T-helper 17 cell (primary cell): ENCODE results near the gene ARAP1. TPM values are rescaled to one million over a fixed set of nuclear protein-coding genes. Genes with fewer than 3 reads are reported as not detected.

ENCODE experiments used
- ATAC-seq: fragments of 150-1000 bp; cut with Tn5 transposase; 2 replicates; pipeline ENCODE4 v1.10.0; 2021; ENCODE audit warnings: mild to moderate bottlenecking, moderate library complexity
- DNase-seq, 3 donors: peaks; one replicate each; pipeline versions ENCODE4 v3.0.0 to v3.0.0-alpha.2; 2020 to 2021
- H3K9me3 ChIP-seq: one replicate; pipeline ENCODE4 v1.7.0; 2013; ENCODE audit warnings: low read length, mild to moderate bottlenecking; ENCODE audit not compliant: control insufficient read depth, poor library complexity, severe bottlenecking
- H3K27ac Mint-ChIP-seq: one replicate; pipeline ENCODE4 v1.8.0; 2022; ENCODE audit warnings: mild to moderate bottlenecking, moderate library complexity, mixed read lengths
- H3K27me3 Mint-ChIP-seq: one replicate; pipeline ENCODE4 v1.8.0; 2022; ENCODE audit warnings: mixed read lengths
- H3K36me3 Mint-ChIP-seq: one replicate; pipeline ENCODE4 v1.8.0; 2022; ENCODE audit warnings: low read depth, mixed read lengths
- H3K4me1 Mint-ChIP-seq: one replicate; pipeline ENCODE4 v1.8.0; 2022; ENCODE audit warnings: mild to moderate bottlenecking, mixed read lengths
- H3K4me3 Mint-ChIP-seq: one replicate; pipeline ENCODE4 v1.8.0; 2022; ENCODE audit warnings: mild to moderate bottlenecking, moderate library complexity, mixed read lengths
- total RNA-seq, 4 donors: library from RNA in 2 of 4; stranded (reverse) in 2 of 4; gene quantifications; one replicate each; pipeline ENCODE4 v1.2.3 and lab custom pipeline; 2022 to 2026

Gene ARAP1
- total RNA-seq, 2 donors from 2014 or later: 93.3 to 108 TPM

DNA sequence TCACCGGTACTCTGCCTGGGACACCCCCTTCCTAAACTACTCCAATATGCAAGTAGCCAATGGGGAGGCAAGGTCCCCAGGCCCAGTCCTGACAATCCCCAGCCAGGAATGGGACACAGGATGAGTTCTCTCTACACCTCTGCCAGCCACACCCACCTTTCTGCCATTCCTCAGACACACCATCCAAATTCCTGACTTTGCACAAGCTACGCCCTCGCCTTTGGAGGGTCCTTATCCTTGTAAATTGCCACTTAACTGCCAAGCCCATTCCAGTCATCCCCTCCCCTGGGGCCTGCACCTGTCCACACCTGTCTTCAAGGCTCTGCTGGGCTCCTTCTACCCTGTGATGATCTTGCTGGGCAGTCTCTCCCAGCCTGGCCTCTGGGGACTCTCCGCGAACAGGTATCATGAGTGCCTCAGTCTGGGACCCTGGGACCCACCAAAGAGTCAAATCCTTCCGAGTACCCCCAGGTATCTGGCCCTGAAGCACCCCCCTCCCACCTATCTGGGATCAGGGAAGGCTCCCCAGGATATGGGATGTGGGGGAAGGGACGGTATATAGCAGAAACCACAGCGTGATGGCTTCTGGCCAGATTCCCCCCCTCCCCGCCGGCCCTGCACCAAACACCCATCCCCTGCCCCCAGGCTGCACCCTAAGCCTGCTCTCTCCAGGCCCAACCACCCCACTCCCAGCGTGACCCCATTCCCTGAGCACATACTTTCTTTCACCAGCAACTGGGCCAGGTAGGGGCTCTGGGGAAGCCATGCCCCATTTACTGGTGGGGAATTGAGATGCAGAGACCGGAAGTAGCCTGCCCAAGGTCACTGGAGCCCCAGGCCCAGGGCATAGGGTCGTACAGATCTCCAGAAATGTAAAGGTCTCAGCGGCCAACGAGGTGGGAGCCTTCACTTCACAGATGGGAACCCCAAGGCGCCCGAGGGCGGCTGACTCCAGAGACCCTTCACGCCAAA lies 806 bp downstream of the ARAP1 start:
- no peaks in the 10 kb centered on the region for H3K9me3 ChIP-seq
- peak; percentile 5 for ATAC-seq
- Mint-ChIP-seq H3K4me3 (peak overlapping the region; percentile 98), H3K36me3 (peaks cover 2% of the 10 kb centered on the region), H3K27me3 (no peaks in the 10 kb centered on the region), H3K27ac (peak overlapping the region; percentile 92), H3K4me1 (peaks cover 32% of the 10 kb centered on the region)
- DNase-seq: no peak

DNA sequence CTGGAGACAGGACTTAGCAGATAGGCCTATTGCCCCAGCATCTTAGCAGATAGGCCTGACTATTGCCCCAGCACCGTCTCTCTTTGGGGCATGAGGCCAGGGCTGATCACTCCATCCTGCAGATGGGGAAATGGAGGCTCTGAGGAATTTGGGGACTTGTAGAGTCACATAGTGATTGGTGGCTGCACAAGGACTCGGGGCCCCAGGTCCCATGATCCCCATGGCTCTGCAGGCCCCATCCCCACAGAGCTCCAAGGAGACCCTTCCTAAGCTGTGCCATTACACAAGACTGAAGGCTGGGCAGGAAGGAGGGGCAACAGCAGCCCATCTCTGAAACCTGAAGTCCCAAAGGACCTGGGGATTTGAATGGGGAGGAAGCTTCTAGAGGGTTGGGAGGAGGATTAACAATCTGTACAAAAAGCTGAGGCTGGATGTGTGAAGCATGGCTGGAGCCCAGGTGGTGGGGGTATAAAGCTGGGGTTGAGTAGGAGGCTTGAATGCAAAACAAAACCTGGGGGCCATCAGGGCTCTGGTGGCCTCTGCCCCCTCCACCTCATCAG lies 1.6 kb downstream of the ARAP1 start:
- DNase-seq (no peak), ATAC-seq (no peak)
- Mint-ChIP-seq H3K27me3 (no peaks in the 10 kb centered on the region), H3K4me3 (peak overlapping the region; percentile 98), H3K4me1 (peaks cover 32% of the 10 kb centered on the region), H3K27ac (peak overlapping the region; percentile 92), H3K36me3 (no peaks in the 10 kb centered on the region)
- no peaks in the 10 kb centered on the region for H3K9me3 ChIP-seq

DNA sequence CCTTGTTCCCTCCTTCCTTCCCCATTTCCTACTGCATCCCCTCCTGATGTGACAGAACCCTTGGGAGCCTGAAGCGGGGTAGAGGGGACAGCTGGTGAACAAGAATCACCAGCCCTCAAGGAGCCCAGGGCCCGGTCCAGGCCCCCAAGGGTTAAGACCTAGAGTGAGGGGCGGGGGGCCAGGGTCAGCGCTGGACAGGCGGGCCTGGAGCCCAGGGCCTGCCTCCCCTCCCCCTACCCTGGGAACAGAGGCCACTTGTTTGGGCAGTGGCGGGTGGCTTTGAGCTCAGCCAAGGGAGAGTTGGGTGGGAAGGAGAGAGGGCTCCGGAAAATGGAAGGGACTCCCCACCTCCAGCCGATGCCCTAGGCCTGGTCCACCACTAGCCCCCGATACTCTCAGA lies 2.1 kb downstream of the ARAP1 start:
- Mint-ChIP-seq H3K27ac (no peak overlapping the region), H3K4me3 (no peak overlapping the region), H3K4me1 (peaks cover 32% of the 10 kb centered on the region)

DNA sequence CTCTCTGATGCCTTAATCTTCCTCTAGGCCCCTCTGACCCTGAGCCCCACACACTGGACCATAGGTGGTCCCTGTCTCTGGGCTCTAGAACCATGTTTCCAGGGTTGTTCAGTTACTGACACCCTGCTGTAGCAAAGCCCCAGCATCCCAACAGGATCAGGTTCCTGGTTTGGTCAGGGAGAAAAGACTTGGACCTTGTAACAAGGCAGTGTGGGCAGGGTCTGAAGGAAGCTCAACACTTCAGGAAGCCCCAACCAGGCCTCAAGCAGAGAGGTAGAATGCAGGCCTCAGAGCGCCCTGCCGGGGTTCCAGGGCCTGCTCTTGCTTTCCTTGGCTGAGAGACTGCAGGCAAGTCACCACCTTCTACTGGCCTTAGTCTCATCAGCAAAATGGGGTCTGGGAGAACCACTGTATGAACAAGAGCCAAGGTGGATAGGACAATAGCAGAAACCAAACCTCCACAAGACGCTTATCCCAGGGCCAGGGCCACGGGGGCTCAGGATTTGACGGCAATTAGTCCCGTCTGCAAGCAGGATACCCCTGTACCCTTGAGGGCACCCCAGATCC lies 4.8 kb downstream of the ARAP1 start:
- no peaks in the 10 kb centered on the region for H3K9me3 ChIP-seq
- Mint-ChIP-seq H3K4me1 (peaks cover 41% of the 10 kb centered on the region), H3K27ac (peak overlapping the region; percentile 45), H3K27me3 (no peaks in the 10 kb centered on the region), H3K36me3 (no peaks in the 10 kb centered on the region), H3K4me3 (no peak overlapping the region)
- DNase-seq: no peak
- ATAC-seq: no peak

More for the DNA sequence above, 2.1 kb downstream of the ARAP1 start:
- no peak for ATAC-seq
- no peak for DNase-seq
- H3K27me3 Mint-ChIP-seq: no peaks in the 10 kb centered on the region
- no peaks in the 10 kb centered on the region for H3K9me3 ChIP-seq
- no peaks in the 10 kb centered on the region for H3K36me3 Mint-ChIP-seq

DNA sequence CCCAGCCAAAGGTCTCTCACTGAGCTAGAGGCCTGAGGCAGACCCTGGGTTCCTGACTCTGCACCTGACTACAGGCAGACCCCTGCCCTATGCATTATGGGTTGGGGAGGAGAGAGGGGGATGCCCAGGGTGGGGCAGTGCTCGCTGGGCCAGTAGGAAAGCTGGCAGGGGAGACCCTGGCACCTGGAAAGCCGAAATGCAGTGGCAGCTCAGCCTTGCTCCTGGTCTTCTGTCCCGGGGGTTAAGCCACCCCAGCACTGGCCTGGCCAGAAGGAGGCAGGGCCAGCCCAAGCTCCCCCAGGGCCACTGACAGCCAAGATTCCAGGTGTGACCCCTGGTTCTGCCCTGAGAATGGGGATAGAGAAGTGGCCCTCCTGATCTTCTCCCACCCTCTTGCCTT lies 5.4 kb downstream of the ARAP1 start:
- H3K4me1 Mint-ChIP-seq: peaks cover 46% of the 10 kb centered on the region
- no peaks in the 10 kb centered on the region for H3K36me3 Mint-ChIP-seq
- H3K27ac Mint-ChIP-seq: peak overlapping the region; percentile 45
- no peak overlapping the region for H3K4me3 Mint-ChIP-seq
- DNase-seq (no peak), ATAC-seq (no peak)
- no peaks in the 10 kb centered on the region for H3K9me3 ChIP-seq
- H3K27me3 Mint-ChIP-seq: no peaks in the 10 kb centered on the region

DNA sequence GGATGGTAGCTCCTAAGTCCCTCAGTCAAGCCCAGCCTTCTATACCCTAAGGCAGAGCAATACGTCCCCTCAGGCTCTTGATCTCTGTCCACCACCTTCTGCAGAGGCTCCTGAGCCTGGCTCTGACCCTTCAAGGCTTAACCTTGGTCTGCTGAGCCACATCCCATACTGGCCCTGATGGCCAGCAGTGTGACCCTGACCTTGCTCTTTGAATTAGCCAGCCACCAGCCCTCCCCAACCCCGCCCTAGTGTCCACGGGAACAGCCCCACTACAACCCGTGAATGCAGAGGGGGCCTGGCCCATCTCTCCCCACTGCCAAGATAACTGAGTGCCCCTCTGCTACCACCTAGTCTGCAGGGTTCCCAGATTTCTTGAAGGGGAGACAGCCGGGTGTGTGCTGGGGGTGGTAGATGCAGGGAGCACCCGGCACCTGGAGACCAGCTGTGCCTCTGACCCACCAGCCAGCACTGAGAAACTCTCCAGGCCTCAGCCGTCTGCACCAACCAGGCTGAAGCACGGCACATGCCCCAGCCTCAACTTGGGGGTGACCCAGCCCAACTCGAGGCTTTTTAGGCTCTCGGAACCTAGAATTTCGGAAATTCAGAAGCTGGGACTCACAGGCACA lies 6.2 kb downstream of the ARAP1 start:
- Mint-ChIP-seq H3K36me3 (no peaks in the 10 kb centered on the region), H3K4me1 (peaks cover 51% of the 10 kb centered on the region), H3K27me3 (no peaks in the 10 kb centered on the region), H3K27ac (no peak overlapping the region), H3K4me3 (no peak overlapping the region)
- DNase-seq (no peak), ATAC-seq (no peak)
- H3K9me3 ChIP-seq: no peaks in the 10 kb centered on the region

DNA sequence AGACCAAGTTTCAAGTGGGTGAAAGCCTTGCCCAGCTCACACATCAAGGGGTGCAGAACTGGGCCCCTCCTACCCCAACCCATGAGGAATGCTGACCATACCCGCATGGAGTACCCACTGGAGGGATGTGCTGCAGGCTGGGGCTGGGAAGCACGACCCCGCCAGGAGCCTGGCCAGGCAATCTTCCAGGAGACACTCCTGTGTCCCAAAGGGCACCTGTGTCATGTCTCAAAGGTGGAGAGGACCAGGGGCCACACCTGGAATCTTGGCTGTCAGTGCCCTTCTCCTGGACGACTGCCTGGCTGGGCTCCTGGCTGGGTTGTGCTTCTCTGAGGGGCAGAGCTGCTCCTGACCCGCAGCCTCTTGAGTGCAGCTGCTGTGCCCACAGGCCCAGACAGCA lies 6.7 kb downstream of the ARAP1 start:
- Mint-ChIP-seq H3K27ac (no peak overlapping the region), H3K4me3 (no peak overlapping the region), H3K4me1 (peaks cover 50% of the 10 kb centered on the region), H3K36me3 (no peaks in the 10 kb centered on the region), H3K27me3 (no peaks in the 10 kb centered on the region)
- ATAC-seq (no peak), DNase-seq (no peak)
- H3K9me3 ChIP-seq: no peaks in the 10 kb centered on the region

DNA sequence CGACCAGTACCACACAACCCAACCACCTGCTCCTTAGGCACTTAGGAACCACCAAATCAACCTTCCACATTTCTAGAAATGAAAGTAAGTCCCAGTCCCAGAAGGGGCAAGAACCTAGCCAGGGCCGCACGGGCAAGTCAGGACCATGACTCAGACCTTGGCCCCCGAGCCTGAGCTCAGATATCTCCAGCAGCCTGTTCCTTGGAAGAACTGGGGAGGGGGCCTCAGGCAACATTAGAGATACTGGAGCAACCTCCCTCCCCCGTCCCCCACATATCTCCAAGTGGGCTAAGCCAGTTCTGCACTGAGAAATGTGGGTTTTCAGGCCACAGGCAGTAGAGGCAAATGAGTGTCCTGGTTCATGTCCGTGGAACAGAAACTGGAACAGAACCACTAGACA lies 7.7 kb downstream of the ARAP1 start:
- H3K9me3 ChIP-seq: no peaks in the 10 kb centered on the region
- H3K36me3 Mint-ChIP-seq: no peaks in the 10 kb centered on the region
- peak overlapping the region; percentile 97 for H3K27ac Mint-ChIP-seq
- peaks cover 53% of the 10 kb centered on the region for H3K4me1 Mint-ChIP-seq
- no peak overlapping the region for H3K4me3 Mint-ChIP-seq
- ATAC-seq (no peak), DNase-seq (no peak)
- no peaks in the 10 kb centered on the region for H3K27me3 Mint-ChIP-seq

DNA sequence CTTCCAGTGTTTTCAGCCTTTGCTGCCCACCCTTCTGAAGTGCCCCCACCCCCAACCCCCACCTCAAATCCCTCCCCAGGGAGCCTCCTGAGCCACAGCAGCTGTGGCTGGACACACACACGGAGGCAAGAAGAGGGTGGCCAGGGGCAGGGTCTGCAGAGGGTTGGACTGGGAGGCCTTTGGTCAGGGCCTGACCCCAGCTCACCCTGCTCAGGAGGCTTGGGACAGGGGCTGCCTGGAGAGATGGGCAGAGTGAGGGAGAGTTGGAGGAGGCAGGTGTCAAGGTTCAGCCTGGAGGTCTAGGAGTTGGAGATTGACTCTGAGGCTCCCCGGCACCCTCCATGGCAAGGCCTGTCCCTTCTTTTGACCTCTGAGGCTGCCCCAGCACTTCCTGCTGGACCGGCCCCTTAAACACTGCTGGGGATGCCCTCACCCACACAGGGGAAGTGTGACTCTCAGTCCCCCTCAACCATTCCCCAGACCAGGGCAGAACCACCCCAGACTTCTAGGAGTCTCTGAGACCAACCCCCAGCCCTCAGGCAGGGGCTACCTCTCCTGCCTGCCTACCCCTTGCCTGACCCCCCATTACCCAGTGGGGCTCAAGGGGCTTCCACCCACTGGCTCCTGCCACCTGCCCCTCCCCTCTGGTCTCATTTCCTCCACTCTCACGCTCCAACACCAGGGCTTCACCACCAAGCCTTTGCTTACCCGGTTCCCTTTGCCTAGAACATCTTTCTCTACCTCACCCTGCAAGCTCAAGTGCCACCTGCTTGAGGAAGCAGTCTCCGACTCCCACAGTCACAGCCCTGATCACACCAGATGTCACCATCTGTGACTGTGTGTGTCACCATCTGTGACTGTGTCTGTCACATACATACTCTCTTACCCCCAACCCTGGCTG lies 8.6 kb downstream of the ARAP1 start:
- Mint-ChIP-seq H3K4me3 (peak overlapping the region; percentile 70), H3K27ac (peak overlapping the region; percentile 97), H3K4me1 (peaks cover 47% of the 10 kb centered on the region), H3K36me3 (no peaks in the 10 kb centered on the region), H3K27me3 (no peaks in the 10 kb centered on the region)
- ATAC-seq: peak; percentile 75
- no peaks in the 10 kb centered on the region for H3K9me3 ChIP-seq
- no peak for DNase-seq

DNA sequence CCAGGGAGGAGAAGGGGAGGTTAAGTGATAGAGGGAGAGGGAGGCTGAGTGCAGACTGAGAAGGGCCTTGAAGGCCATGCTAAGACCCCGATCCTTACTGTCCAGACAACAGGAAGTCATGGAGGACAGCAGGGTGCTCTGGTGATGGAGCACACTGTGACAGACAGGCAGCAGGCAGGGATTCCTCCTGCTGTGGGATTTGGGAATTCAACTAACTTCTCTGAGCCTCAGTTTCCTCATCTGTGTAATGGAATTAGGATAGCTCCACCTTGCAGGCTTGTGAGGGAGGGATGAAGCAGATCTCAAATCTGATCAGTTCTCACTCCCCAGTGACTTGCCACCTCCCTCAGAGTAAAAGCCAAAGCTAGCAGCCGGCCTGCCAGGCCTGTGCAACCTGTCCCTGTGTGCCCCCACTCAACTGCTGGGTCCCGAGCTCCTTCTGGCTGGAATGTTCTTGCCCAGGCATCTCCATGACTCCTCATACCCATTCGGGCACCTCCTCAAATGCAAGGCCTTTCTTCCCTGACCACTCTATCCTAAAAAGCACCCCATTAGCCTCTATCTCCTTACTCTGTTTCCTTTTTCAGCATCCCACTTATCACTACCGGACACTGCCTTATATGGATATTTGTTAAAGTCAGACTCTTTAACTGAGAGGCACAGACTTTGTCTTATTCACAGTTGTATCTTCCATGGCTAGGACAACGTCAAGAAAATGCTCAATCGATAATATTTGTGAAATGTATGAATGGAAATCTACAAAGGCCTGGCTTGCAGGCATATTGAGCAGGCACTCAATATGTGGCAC lies 9.5 kb downstream of the ARAP1 start:
- Mint-ChIP-seq H3K36me3 (no peaks in the 10 kb centered on the region), H3K27me3 (no peaks in the 10 kb centered on the region), H3K27ac (peak overlapping the region; percentile 97), H3K4me1 (peaks cover 49% of the 10 kb centered on the region), H3K4me3 (no peak overlapping the region)
- H3K9me3 ChIP-seq: no peaks in the 10 kb centered on the region
- no peak for ATAC-seq
- DNase-seq: no peak

DNA sequence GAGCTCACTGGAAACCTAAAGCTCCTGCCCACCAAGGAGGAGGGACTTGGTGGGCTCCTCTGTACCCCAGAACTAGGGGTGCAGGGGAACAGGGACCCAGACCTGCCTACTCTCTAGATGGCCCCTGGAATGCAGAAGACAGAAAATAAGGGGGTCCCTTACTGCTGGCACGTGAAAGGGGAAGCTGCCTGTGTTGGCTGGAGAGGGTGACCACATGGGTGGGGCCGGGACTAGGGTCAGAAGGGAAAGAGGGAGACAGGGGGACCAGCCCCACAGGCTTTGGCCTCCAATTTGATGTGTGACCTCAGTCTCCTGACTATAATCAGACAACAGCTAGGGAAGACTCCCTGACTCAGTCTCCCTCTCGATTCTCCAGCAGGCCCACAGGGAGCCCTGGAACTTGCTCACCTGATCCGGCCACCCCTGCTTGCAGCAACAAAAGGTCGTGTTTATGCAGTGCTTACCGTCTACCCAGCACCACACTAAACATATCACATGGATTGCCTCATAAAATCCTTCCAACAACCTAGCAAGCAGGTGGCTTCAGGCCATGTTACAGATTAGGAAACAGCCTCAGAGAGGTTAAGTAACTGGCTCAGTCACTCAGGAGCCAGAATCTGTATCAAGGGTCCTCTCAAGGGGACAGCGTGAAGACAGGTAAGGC lies 10.2 kb downstream of the ARAP1 start:
- ATAC-seq: no peak
- no peak for DNase-seq
- peak overlapping the region; percentile 97 for H3K27ac Mint-ChIP-seq
- no peaks in the 10 kb centered on the region for H3K9me3 ChIP-seq
- no peak overlapping the region for H3K4me3 Mint-ChIP-seq
- H3K4me1 Mint-ChIP-seq: peaks cover 57% of the 10 kb centered on the region
- H3K27me3 Mint-ChIP-seq: no peaks in the 10 kb centered on the region
- no peaks in the 10 kb centered on the region for H3K36me3 Mint-ChIP-seq
